Measurements from ENCODE around the gene GMCL1. TPM values are rescaled to one million over a fixed set of nuclear protein-coding genes. Genes with fewer than 3 reads are reported as not detected.
"Not testable (repeated sequence)": the region's sequence is repeated elsewhere in the genome, so short reads cannot be mapped to it uniquely, and the experiment has no call there.

The GMCL1 gene
- polyA plus RNA-seq, 10 donors: 8.2 to 13.7 (median 12.2) TPM

GRCh38 chr2:69846182-69847067 is 17.0 kb downstream of the GMCL1 start:
- no peak for DNase-seq

GRCh38 chr2:69847068-69847828 is 17.8 kb downstream of the GMCL1 start:
- no peak for DNase-seq

- no peak for DNase-seq
Measured at GRCh38 chr2:69848186-69848790, 18.8 kb downstream of the GMCL1 start.

- DNase-seq: peak; percentile 2 to 35 (median 9)
Measured at GRCh38 chr2:69858261-69858660, 28.8 kb downstream of the GMCL1 start.

GRCh38 chr2:69863298-69863697 is 33.8 kb downstream of the GMCL1 start:
- peak in 1 of 3 donors; percentile 5 for DNase-seq

GRCh38 chr2:69888451-69888850 is 59.0 kb downstream of the GMCL1 start:
- DNase-seq: no peak

GRCh38 chr2:69889302-69889701 is 59.8 kb downstream of the GMCL1 start:
- DNase-seq: no peak

GRCh38 chr2:69890881-69891280 is 61.4 kb downstream of the GMCL1 start:
- DNase-seq: no peak

GRCh38 chr2:69892838-69893424 is 63.5 kb downstream of the GMCL1 start:
- DNase-seq: not testable (repeated sequence)

- DNase-seq: peak; percentile 84 to 93 (median 89)
Measured at GRCh38 chr2:69893684-69894551, 64.5 kb downstream of the GMCL1 start, which contains the start of gene SNRNP27. SNRNP27 (plus strand) TSS chr2:69893956; CDS start chr2:69893985, 29 bp downstream.

GRCh38 chr2:69894737-69895136 is 65.3 kb downstream of the GMCL1 start:
- DNase-seq: peak in 1 of 3 donors; percentile 5

GRCh38 chr2:69902213-69902922 is 72.9 kb downstream of the GMCL1 start:
- peak in 1 of 3 donors; percentile 8 for DNase-seq

GRCh38 chr2:69907216-69907615 is 77.8 kb downstream of the GMCL1 start:
- no peak for DNase-seq

- peak; percentile 54 to 67 (median 57) for DNase-seq
Measured at GRCh38 chr2:69911985-69912563, 82.6 kb downstream of the GMCL1 start.

- DNase-seq: peak; percentile 100
Measured at GRCh38 chr2:69914164-69914949, 84.9 kb downstream of the GMCL1 start.

- peak in 1 of 3 donors; percentile 17 for DNase-seq
Measured at GRCh38 chr2:69914950-69915945, 85.8 kb downstream of the GMCL1 start, which contains the start of gene MXD1. MXD1 (plus strand) TSS chr2:69915109; CDS start chr2:69915331, 222 bp downstream.

GRCh38 chr2:69916106-69916505 is 86.6 kb downstream of the GMCL1 start:
- no peak for DNase-seq
